Thyroid gland (tissue), 4 donors: ENCODE data around the gene NCOR1.

Experiments
- POLR2A ChIP-seq, 2 donors: fragments of 450-650 bp; IDR thresholded peaks; one replicate each; pipeline ENCODE4 v1.6.1; 2017; ENCODE audit warnings: antibody characterized with exemption in 2 of 2, mild to moderate bottlenecking in 2 of 2, moderate library complexity in 1 of 2
- TF ChIP-seq, protein P1 (sequence below), 6 experiments: fragments of 200-600 bp in 3 of 6; fragments of 450-650 bp in 3 of 6; sonication (generic) in 3 of 6; IDR thresholded peaks; one replicate each; pipeline ENCODE4 v1.5.1; 2016 to 2019; ENCODE audit warnings: antibody characterized with exemption in 6 of 6, mild to moderate bottlenecking in 2 of 6, inconsistent platforms in 1 of 6, moderate library complexity in 1 of 6

- TF ChIP-seq, protein P1, sequence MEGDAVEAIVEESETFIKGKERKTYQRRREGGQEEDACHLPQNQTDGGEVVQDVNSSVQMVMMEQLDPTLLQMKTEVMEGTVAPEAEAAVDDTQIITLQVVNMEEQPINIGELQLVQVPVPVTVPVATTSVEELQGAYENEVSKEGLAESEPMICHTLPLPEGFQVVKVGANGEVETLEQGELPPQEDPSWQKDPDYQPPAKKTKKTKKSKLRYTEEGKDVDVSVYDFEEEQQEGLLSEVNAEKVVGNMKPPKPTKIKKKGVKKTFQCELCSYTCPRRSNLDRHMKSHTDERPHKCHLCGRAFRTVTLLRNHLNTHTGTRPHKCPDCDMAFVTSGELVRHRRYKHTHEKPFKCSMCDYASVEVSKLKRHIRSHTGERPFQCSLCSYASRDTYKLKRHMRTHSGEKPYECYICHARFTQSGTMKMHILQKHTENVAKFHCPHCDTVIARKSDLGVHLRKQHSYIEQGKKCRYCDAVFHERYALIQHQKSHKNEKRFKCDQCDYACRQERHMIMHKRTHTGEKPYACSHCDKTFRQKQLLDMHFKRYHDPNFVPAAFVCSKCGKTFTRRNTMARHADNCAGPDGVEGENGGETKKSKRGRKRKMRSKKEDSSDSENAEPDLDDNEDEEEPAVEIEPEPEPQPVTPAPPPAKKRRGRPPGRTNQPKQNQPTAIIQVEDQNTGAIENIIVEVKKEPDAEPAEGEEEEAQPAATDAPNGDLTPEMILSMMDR (IDR thresholded peaks at IDR 0.05), result no peak
- no peak for TF ChIP-seq POLR2A (IDR thresholded peaks at IDR 0.05)
These were observed 177.7 kb downstream of the NCOR1 start for GRCh38 chr17:16037636-16038035.
